SKM-1 (cell line): ENCODE measurements around the gene TIMM8A.

Experiments used
- DNase-seq: peaks from one replicate; lab custom pipeline; 2025; ENCODE audit not compliant: unreplicated experiment; lab: John Stamatoyannopoulos, UW

TIMM8A gene

GRCh38 chrX:101348452-101349192 lies at the start of gene TIMM8A:
TSS of gene TIMM8A (minus strand) at chrX:101348742. CDS start at chrX:101348664, 78 bp downstream.
- peak; percentile 65 for DNase-seq

- no peak for DNase-seq
These were observed 49.2 kb upstream of the TIMM8A start for GRCh38 chrX:101397779-101398178.

- peak; percentile 17 for DNase-seq
These were observed 47.2 kb upstream of the TIMM8A start for GRCh38 chrX:101395789-101396188.

GRCh38 chrX:101394372-101394771 lies 45.8 kb upstream of the TIMM8A start:
- no peak for DNase-seq

- DNase-seq, result no peak
These were observed 45.2 kb upstream of the TIMM8A start for GRCh38 chrX:101393530-101394305.

- no peak for DNase-seq
These were observed 43.3 kb upstream of the TIMM8A start for GRCh38 chrX:101391831-101392230.

GRCh38 chrX:101390664-101391525 lies 42.4 kb upstream of the TIMM8A start, which contains the start of gene RPL36A:
TSS of gene RPL36A (plus strand) at chrX:101391011. CDS start at chrX:101391044, 33 bp downstream.
- DNase-seq, result peak; percentile 63

- DNase-seq, result no peak
These were observed 40.1 kb upstream of the TIMM8A start for GRCh38 chrX:101388604-101389003.

- no peak for DNase-seq
These were observed 38.0 kb upstream of the TIMM8A start for GRCh38 chrX:101386542-101386885.

GRCh38 chrX:101385795-101386541 lies 37.4 kb upstream of the TIMM8A start, which contains the start of gene BTK:
TSS of gene BTK (minus strand) at chrX:101386191. CDS start at chrX:101375284, 10,907 bp downstream.
- DNase-seq, result peak; percentile 55

- DNase-seq, result no peak
These were observed 36.6 kb upstream of the TIMM8A start for GRCh38 chrX:101385026-101385684.

- no peak for DNase-seq
These were observed 35.2 kb upstream of the TIMM8A start for GRCh38 chrX:101383679-101384205.

GRCh38 chrX:101377547-101377946 lies 29.0 kb upstream of the TIMM8A start:
- peak; percentile 5 for DNase-seq

GRCh38 chrX:101370888-101371504 lies 22.5 kb upstream of the TIMM8A start:
- DNase-seq, result no peak

- DNase-seq, result no peak
These were observed 21.1 kb upstream of the TIMM8A start for GRCh38 chrX:101369687-101370086.

- no peak for DNase-seq
These were observed 20.3 kb upstream of the TIMM8A start for GRCh38 chrX:101368800-101369199.

- no peak for DNase-seq
These were observed 16.8 kb upstream of the TIMM8A start for GRCh38 chrX:101365301-101365795.

- DNase-seq, result no peak
These were observed 14.2 kb upstream of the TIMM8A start for GRCh38 chrX:101362757-101363156.

- DNase-seq, result no peak
These were observed 13.6 kb upstream of the TIMM8A start for GRCh38 chrX:101362116-101362515.
